Measurements from ENCODE around the gene SERTAD3. TPM values are rescaled to one million over a fixed set of nuclear protein-coding genes. Genes with fewer than 3 reads are reported as not detected.
A peak's percentile ranks its signal among the peaks of the same experiment; 100 is the strongest.

The SERTAD3 gene
- total and polyA plus RNA-seq, 2 of the 8 experiments (the other 6 are each of a cell fraction or from before 2014, with no cell fraction given), result 15.1 to 32.1 TPM

DNA sequence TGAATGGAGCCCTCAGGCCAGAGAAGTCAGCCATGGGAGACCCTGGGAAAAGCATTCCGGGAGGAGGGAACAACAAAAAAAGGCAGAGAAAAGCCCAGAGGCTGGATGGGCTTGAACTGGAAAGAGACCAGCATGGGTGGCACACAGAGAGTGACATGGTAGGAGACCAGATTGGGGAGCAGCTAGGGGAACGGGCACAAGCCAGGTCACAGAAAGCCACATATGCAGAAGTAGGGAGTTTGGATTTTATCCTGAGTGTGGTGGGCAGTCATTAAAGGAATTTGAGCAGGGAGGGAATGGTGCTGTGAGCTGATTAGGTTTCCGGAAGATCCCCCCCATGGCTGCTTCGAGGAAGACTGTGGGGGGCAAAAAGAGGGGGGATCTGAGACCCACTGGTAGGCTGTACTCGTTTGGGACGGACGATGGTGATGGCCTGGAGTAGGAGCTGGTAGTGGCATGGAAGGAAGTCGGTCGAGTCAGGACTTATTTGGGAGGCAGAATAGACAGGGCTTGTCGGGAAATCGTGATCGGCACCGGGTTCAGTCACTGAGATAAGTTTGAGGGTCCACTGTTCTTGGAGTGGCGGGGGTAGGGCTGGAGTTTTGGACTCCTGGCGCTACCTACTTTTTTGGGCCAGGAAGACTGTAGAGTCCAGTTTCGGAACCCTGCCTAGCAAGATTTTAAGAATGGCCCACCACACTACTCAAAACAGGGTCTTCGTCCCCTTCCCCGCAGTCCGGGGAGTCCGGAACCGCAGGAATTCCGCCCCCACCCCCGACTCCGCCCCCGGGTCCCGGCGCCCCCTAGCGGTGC, 19.3 kb downstream of the SERTAD3 start:
- no peak overlapping the region for H2AK5ac ChIP-seq (ENCODE audit: low read depth, low read length)
- peaks cover 12% of the 10 kb centered on the region for H3K23me2 ChIP-seq (ENCODE audit: low read depth, low read length)
- no peaks in the 10 kb centered on the region for H3K27me3 ChIP-seq (replicated peaks in 1 of 4; ENCODE audit: control insufficient read depth in 3 of 4, extremely low read depth in 1 of 4, insufficient read depth in 3 of 4, low read length in 3 of 4)
- H3K4ac ChIP-seq (replicated peaks; ENCODE audit: insufficient read length, low read depth, low read length), result peak overlapping the region; percentile 71
- peaks cover 0 to 6% (median 4%) of the 10 kb centered on the region in 4 experiments; a peak in 3 of 7 replicates for H3K4me1 ChIP-seq (replicated peaks in 1 of 4; ENCODE audit: control insufficient read depth in 3 of 4, insufficient read depth in 4 of 4, low read length in 3 of 4)
- H2AFZ ChIP-seq (ENCODE audit: low read length), result peak overlapping the region; percentile 77; the same call in 1 of the 2 replicates
- no peaks in the 10 kb centered on the region for H3K9me3 ChIP-seq (ENCODE audit: insufficient read depth in 2 of 2, low read depth in 1 of 2, low read length in 1 of 2)
- H2BK120ac ChIP-seq (replicated peaks; ENCODE audit: low read depth, low read length), result peak overlapping the region; percentile 4
- no peaks in the 10 kb centered on the region for H3K79me2 ChIP-seq (ENCODE audit: control insufficient read depth in 1 of 2, insufficient read depth in 2 of 2, low read length in 2 of 2)
- H3K56ac ChIP-seq (replicated peaks; ENCODE audit: insufficient read length, low read depth, low read length), result peak overlapping the region; percentile 52
- peak overlapping the region; percentile 79 for H4K5ac ChIP-seq (ENCODE audit: insufficient read length, low read depth, low read length)
- H2BK20ac ChIP-seq (ENCODE audit: low read length), result no peak overlapping the region
- DNase-seq (ENCODE audit: low read depth in 1 of 2, low spot score in 2 of 2) (peak in 1 of 2 experiments; percentile 90), FAIRE-seq (no peak)
- no peak overlapping the region for H3K23ac ChIP-seq (ENCODE audit: insufficient read length)
- peak overlapping the region; percentile 60 to 81 (median 68); a peak in 6 of 7 replicates for H3K9ac ChIP-seq (replicated peaks in 1 of 4; ENCODE audit: extremely low read depth in 1 of 4, low read depth in 3 of 4, low read length in 3 of 4)
- no peaks in the 10 kb centered on the region for H4K20me1 ChIP-seq (replicated peaks in 1 of 2; ENCODE audit: control insufficient read depth in 1 of 2, insufficient read depth in 2 of 2, low read length in 2 of 2)
- peaks cover 0 to 2% (median 0%) of the 10 kb centered on the region in 4 experiments; a peak in 2 of 8 replicates for H3K36me3 ChIP-seq (ENCODE audit: control insufficient read depth in 2 of 4, insufficient read depth in 4 of 4, low read length in 3 of 4)
- CTCF ChIA-PET (ENCODE audit: partially characterized antibody), result interaction anchor here (0.8 to 3.3 kb wide), 9 partner anchors 9 to 119 kb away, joined by 3 to 16 read pairs (median 5); partner anchors contain the start of genes PRX and SERTAD3
- POLR2A ChIA-PET (ENCODE audit: partially characterized antibody), result interaction anchor here (0.7 to 3.1 kb wide), 10 partner anchors 10 to 374 kb away, joined by 3 to 20 read pairs (median 3); partner anchors contain the start of genes PRX and SERTAD3
- no peaks in the 10 kb centered on the region; the same call in 1 of the 2 replicates for H3K79me1 ChIP-seq (ENCODE audit: low read depth, low read length)
- 7% methylated on average over 16 of the region's 28 CpGs; no CpG with 5 or more reads in 1 of the 2 experiments for WGBS, 2 experiments (ENCODE audit: extremely low coverage in 1 of 2, insufficient coverage in 1 of 2, insufficient read length in 1 of 2, insufficient replicate concordance in 2 of 2, low coverage in 1 of 2, low lambda C conversion rate in 2 of 2, missing lambda C conversion rate in 1 of 2)
- peak overlapping the region; percentile 69; the same call in 1 of the 2 replicates for H3K27ac ChIP-seq (ENCODE audit: low read depth, low read length)
- peak overlapping the region; percentile 48; the same call in 1 of the 2 replicates for H2BK15ac ChIP-seq (ENCODE audit: low read length)
- H3K18ac ChIP-seq (ENCODE audit: extremely low read depth, low read length), result peak overlapping the region; percentile 76
- H2BK5ac ChIP-seq (ENCODE audit: low read depth, low read length), result peak overlapping the region; percentile 94
- peak overlapping the region; percentile 58 to 79 (median 71) for H3K4me3 ChIP-seq (ENCODE audit: extremely low read depth in 1 of 4, insufficient read depth in 2 of 4, low read depth in 3 of 4, low read length in 4 of 4)
- no peak overlapping the region; the same call in 1 of the 2 replicates for H4K8ac ChIP-seq (ENCODE audit: extremely low read depth, insufficient read depth, low read length)
- H3K14ac ChIP-seq (ENCODE audit: insufficient read length), result no peak overlapping the region
- peak overlapping the region; percentile 83 to 95 for H3K4me2 ChIP-seq (ENCODE audit: insufficient read depth in 1 of 2, low read depth in 2 of 2, low read length in 2 of 2)
- no peak overlapping the region for H4K91ac ChIP-seq (replicated peaks; ENCODE audit: insufficient read length, low read length)
- 0 out of 2 replicates have a peak overlapping the region, but pooled peaks have one; percentile 84 for H2BK12ac ChIP-seq (ENCODE audit: low read depth, low read length)
- TF ChIP-seq BRCA1 (IDR thresholded peaks at IDR 0.05; ENCODE audit: low read depth, low read length), result no peak
- peak; percentile 49 for TF ChIP-seq KDM4A (IDR thresholded peaks at IDR 0.05; ENCODE audit: low read depth, low read length, severe bottlenecking)
- TF ChIP-seq, protein P1, sequence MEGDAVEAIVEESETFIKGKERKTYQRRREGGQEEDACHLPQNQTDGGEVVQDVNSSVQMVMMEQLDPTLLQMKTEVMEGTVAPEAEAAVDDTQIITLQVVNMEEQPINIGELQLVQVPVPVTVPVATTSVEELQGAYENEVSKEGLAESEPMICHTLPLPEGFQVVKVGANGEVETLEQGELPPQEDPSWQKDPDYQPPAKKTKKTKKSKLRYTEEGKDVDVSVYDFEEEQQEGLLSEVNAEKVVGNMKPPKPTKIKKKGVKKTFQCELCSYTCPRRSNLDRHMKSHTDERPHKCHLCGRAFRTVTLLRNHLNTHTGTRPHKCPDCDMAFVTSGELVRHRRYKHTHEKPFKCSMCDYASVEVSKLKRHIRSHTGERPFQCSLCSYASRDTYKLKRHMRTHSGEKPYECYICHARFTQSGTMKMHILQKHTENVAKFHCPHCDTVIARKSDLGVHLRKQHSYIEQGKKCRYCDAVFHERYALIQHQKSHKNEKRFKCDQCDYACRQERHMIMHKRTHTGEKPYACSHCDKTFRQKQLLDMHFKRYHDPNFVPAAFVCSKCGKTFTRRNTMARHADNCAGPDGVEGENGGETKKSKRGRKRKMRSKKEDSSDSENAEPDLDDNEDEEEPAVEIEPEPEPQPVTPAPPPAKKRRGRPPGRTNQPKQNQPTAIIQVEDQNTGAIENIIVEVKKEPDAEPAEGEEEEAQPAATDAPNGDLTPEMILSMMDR (IDR thresholded peaks at IDR 0.05; ENCODE audit: control extremely low read depth in 1 of 3, insufficient read depth in 1 of 3, low read depth in 1 of 3, low read length in 3 of 3), result peak in 1 of 3 experiments; percentile 58; a peak in 2 of 4 replicates
- TF ChIP-seq SP1 (IDR thresholded peaks at IDR 0.05; ENCODE audit: low read depth, low read length), result 0 out of 2 replicates have a peak, but pooled peaks have one; percentile 5
- no peak for TF ChIP-seq ZNF274 (IDR thresholded peaks at IDR 0.05; ENCODE audit: borderline replicate concordance, extremely low read depth, low read length)
- TF ChIP-seq TEAD4 (IDR thresholded peaks at IDR 0.05; ENCODE audit: low read depth, low read length), result peak; percentile 53; the same call in 1 of the 2 replicates
- TF ChIP-seq HDAC6 (IDR thresholded peaks at IDR 0.05; ENCODE audit: low read depth, low read length), result no peak
